AG09319 (cell line): Measurements from ENCODE around the gene POMGNT2.

ENCODE experiments used
- DNase-seq: peaks from one replicate; pipeline ENCODE4 v3.0.0-alpha.2; 2010; ENCODE audit warnings: low read depth; ENCODE audit errors: extremely low read depth
- TF ChIP-seq, protein P1 (sequence below): IDR thresholded peaks from 2 replicates; pipeline ENCODE4 v1.5.1; 2011; ENCODE audit warnings: low read depth, mild to moderate bottlenecking, inconsistent platforms, low read length, moderate library complexity

POMGNT2 gene

DNA sequence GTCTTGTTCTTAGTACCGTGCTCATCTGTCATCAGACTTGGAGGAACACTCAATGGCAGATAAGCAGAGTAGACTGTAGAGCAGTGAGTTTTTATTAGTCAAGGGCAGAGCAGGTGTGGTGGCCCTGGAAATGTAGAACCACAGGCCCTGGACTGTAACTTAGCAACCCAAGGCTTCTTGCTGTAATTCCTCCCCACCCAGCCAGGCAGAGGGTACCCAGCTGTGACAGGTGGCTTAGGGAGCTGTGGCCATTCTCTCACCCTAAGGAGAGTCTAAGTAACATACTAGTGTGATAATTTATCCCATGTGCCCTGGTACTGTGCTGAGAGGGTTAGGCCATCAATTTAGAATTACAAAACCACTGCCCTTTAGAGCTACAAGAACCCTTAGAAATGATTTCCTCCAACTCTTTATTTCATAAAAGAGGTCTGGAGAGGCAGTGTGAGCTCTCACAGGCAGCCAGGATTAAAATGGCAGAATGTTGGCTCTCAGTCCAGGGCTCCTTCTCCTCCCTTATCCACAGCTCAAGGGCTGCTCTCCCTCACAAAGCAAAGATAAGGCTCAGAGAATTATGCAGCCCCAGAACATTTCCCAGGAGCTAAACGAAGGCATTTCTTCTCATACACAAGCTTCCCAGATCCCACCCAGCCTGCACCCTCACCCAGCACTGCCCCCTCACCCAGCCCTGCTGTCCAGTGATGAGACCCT is 3.0 kb downstream of the POMGNT2 start:
- TF ChIP-seq, protein P1, sequence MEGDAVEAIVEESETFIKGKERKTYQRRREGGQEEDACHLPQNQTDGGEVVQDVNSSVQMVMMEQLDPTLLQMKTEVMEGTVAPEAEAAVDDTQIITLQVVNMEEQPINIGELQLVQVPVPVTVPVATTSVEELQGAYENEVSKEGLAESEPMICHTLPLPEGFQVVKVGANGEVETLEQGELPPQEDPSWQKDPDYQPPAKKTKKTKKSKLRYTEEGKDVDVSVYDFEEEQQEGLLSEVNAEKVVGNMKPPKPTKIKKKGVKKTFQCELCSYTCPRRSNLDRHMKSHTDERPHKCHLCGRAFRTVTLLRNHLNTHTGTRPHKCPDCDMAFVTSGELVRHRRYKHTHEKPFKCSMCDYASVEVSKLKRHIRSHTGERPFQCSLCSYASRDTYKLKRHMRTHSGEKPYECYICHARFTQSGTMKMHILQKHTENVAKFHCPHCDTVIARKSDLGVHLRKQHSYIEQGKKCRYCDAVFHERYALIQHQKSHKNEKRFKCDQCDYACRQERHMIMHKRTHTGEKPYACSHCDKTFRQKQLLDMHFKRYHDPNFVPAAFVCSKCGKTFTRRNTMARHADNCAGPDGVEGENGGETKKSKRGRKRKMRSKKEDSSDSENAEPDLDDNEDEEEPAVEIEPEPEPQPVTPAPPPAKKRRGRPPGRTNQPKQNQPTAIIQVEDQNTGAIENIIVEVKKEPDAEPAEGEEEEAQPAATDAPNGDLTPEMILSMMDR: no peak
- DNase-seq: no peak

GRCh38 chr3:43098761-43099160 is 7.1 kb downstream of the POMGNT2 start:
- TF ChIP-seq, protein P1: no peak
- DNase-seq: no peak

DNA sequence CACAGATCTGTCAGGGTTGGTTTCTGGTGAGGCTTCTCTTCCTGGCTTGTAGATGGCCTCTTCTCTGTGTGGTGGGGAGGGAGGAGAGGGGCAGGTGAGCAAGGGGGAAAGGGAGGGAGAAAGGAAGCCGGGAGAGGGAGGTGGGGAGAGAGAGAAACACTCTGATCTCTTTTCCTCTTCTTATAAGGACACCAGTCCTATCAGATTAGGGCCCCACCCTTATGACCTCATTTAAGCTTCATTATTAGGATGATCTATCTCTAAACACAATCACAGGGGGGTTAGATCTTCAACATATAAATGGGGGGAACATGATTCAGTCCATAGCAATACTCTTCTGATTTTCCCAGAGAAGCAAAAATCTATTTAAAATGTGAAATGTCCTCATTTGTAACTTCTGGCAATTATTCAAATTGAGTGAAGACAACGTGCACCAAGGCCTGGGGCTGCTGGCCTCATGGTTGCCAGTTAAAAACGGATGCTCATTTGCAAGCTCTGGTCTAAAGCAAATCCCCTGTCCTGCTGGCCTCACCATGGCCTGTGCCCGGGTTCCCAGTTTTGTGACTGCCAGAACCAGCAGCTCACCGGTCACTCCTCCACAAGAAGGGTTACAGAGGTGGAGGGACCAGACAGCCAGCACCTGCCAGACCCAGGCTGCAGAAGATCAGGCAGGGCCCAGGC is 8.3 kb downstream of the POMGNT2 start:
- DNase-seq: no peak
- TF ChIP-seq, protein P1: no peak

- no peak for DNase-seq
- TF ChIP-seq, protein P1: no peak
Observed at GRCh38 chr3:43096761-43097160, 9.1 kb downstream of the POMGNT2 start.

GRCh38 chr3:43095370-43095769 is 10.5 kb downstream of the POMGNT2 start:
- TF ChIP-seq, protein P1: no peak
- DNase-seq: no peak

DNA sequence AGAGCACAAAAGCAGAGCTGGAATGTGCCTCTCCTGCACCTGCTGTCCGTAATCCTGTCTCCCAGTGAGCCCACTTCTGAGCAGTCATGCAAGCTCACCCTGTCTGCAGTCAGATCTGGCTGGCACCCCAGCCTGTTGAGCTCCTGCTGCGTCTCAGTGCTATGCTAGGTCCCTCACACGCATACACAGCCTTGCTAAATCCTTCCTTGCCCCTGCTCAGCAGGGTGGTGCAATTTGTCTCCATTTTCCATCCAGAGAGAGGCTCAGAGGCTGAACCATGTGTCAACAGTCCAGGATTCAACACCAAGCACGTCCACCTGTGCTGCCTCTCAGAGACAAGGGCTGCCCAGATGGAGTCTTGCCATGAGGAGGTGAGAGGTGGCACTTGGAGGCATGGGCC is 11.0 kb downstream of the POMGNT2 start:
- TF ChIP-seq, protein P1: no peak

DNA sequence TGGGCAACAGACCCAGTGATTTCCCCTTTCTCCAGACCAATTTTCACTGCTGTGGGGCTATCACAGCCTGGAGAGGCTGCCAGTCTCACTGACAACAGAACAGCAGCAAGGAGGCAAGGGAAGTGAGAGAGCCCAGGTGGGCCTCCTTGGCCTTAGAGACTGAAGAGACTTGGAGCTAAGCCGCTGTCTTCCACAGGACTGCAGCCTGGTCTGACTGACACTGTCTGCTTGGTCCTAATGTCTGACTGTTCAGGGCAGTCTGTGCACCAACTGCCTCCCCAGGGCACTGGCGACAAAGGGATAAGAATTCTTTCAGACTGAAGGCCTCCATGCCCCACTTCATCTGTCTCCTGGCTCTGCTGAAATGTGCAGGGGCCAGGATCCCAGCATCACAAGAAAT is 11.5 kb downstream of the POMGNT2 start:
- TF ChIP-seq, protein P1: no peak
- no peak for DNase-seq

More for the DNA sequence above, 11.0 kb downstream of the POMGNT2 start:
- no peak for DNase-seq
